ENCODE data around the gene TRIM66. TPM values are rescaled to one million over a fixed set of nuclear protein-coding genes. Genes with fewer than 3 reads are reported as not detected.

Gene TRIM66
- total and polyA plus RNA-seq, 10 of the 15 experiments (the other 5 are each of a cell fraction or from before 2014, with no cell fraction given): 1.7 to 14.5 (median 7.4) TPM

GRCh38 chr11:8577791-8578581 is 104.5 kb downstream of the TRIM66 start (continued):
- no peak for TF ChIP-seq SPI1 (IDR thresholded peaks at IDR 0.05; ENCODE audit: borderline replicate concordance, insufficient read depth, low read depth, low read length)

DNA sequence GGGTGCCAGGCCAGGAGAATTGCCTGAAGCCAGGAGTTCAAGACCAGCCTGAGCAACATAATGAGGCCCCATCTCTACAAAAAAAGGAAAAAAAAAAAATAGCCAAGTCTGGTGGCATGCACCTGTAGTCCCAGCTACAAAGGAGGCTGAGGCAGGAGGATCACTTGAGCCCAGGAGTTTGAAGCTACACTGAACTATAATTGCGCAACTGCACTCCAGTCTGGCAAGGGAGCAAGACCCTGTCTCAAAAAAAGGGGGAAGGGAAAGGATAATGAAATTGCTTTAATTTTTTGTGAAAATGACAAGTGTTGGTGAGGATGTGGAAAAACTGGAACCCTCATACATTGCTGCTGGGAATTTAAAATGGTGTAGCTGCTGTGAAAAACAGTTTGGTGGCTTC is 107.7 kb downstream of the TRIM66 start:
- BruUV-seq (replicated peaks): no TSS peak
- WGBS (ENCODE audit: insufficient coverage, insufficient replicate concordance, low lambda C conversion rate, missing lambda C conversion rate): 100% methylated on average over 1 of the region's 1 CpG
- no peaks in the 10 kb centered on the region; the same call in 2 of the 3 replicates for H3K9me3 ChIP-seq (replicated peaks; ENCODE audit: control insufficient read depth, insufficient read depth, low read length)
- no peaks in the 10 kb centered on the region for H3K79me2 ChIP-seq (ENCODE audit: control insufficient read depth, insufficient read depth, low read length)
- H3K4me1 ChIP-seq (ENCODE audit: control insufficient read depth, insufficient read depth, low read length): no peaks in the 10 kb centered on the region
- TF ChIP-seq ZBTB40 (IDR thresholded peaks at IDR 0.05; ENCODE audit: borderline replicate concordance): no peak
- no peak for TF ChIP-seq EZH2 (IDR thresholded peaks at IDR 0.05; ENCODE audit: borderline replicate concordance, control insufficient read depth, low read depth, low read length)
- TF ChIP-seq SREBF1 (IDR thresholded peaks at IDR 0.05; ENCODE audit: low read length): no peak
- TF ChIP-seq NFYA (IDR thresholded peaks at IDR 0.05; ENCODE audit: borderline replicate concordance, low read depth, low read length): no peak
- no peak overlapping the region for H3K9ac ChIP-seq (ENCODE audit: control insufficient read depth, insufficient read depth, low read length)
- H3K4me3 ChIP-seq: no peak overlapping the region
- no peak overlapping the region for H3K27ac ChIP-seq (ENCODE audit: control insufficient read depth, insufficient read depth)
- ATAC-seq (no peak), DNase-seq (ENCODE audit: low read depth, low spot score) (no peak), FAIRE-seq (no peak)
- no peak overlapping the region for H2AFZ ChIP-seq (ENCODE audit: control insufficient read depth, low read depth, low read length)
- H4K20me1 ChIP-seq (ENCODE audit: control insufficient read depth, insufficient read depth): no peaks in the 10 kb centered on the region
- H3K36me3 ChIP-seq (ENCODE audit: control insufficient read depth in 2 of 2, insufficient read depth in 2 of 2, low read length in 1 of 2): no peaks in the 10 kb centered on the region
- ChIA-PET CTCF (interaction anchor here (1.0 to 2.3 kb wide), 6 partner anchors 8 to 311 kb away, joined by 3 to 8 read pairs (median 4); partner anchors contain the start of genes LMO1 and STK33), POLR2A (no interaction called here), RAD21 (ENCODE audit: unreplicated experiment) (interaction anchor here (0.9 to 2.1 kb wide), 2 partner anchors 8 to 568 kb away, joined by 3 to 7 read pairs; no protein-coding TSS in a partner anchor), SMC1A (ENCODE audit: uncharacterized antibody, unreplicated experiment) (interaction anchor here (1.0 to 3.0 kb wide), 3 partner anchors 8 to 17 kb away, joined by 4 to 19 read pairs (median 4); no protein-coding TSS in a partner anchor)
- no peaks in the 10 kb centered on the region for H3K27me3 ChIP-seq (replicated peaks in 1 of 2; ENCODE audit: control insufficient read depth in 2 of 2, insufficient read depth in 2 of 2, low read length in 1 of 2)
- in situ Hi-C loops (cut with MboI) (no loop called here), intact Hi-C loops (cut with micrococcal nuclease; ENCODE audit: unreplicated experiment) (no loop called here)
- no peak overlapping the region for H3K4me2 ChIP-seq (ENCODE audit: control insufficient read depth, insufficient read depth)

Data from GM12878 (cell line).